GM12892 (cell line): ENCODE data around the gene CACNB4.

Experiments
- POLR2A ChIP-seq: IDR thresholded peaks from 2 replicates; pipeline ENCODE4 v1.6.1; 2011; ENCODE audit warnings: low read depth, low read length, control low read depth
- POLR2AphosphoS5 ChIP-seq: IDR thresholded peaks from 2 replicates; pipeline ENCODE4 v1.6.1; 2011; ENCODE audit warnings: low read depth, low read length, control low read depth
- TAF1 ChIP-seq: IDR thresholded peaks from 2 replicates; pipeline ENCODE4 v1.6.1; 2011; ENCODE audit warnings: low read depth, mild to moderate bottlenecking, control low read depth, low read length, borderline replicate concordance

GRCh38 chr2:151783133-151783520 lies 315.7 kb downstream of the CACNB4 start:
- no peak for TF ChIP-seq POLR2A
- no peak for TF ChIP-seq TAF1
- TF ChIP-seq POLR2AphosphoS5, result no peak
